Measurements from ENCODE around the gene SNRNP70.

SNRNP70 gene

DNA sequence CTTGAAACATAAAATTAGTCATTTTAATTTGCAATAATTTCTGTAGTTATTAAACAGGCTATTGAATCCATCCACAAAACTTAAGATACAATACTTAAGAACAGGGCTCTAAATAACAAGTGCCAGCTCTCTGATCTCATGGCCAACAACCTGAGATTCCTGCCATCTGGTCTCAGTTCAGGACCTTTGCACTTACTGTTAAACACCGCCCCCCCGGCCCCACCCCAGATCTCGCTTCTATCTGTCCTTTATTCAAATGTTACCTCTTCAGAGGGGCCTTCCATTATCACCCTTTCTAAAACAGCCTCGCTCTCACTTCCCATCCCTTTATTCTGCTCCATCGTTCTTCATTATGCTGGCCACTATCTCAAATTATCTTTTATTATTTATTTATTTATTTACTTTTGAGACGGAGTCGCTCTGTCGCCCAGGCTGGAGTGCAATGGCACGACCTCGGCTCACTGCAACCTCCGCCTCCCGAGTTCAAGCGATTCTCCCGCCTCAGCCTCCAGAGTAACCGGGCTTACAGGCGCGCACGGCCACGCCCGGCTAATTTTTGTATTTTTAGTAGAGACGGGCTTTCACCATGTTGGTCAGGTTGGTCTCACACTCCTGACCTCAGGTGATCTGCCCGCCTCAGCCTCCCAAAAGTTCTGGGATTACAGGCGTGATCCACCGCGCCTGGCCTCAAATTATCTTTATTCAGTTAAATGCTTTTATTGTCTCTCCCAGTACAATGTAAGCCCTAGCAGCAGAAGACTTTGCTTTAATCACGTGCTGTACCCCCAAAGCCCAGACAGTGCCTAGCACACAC lies 838 bp upstream of the SNRNP70 start:
- TF ChIP-seq, protein P1, sequence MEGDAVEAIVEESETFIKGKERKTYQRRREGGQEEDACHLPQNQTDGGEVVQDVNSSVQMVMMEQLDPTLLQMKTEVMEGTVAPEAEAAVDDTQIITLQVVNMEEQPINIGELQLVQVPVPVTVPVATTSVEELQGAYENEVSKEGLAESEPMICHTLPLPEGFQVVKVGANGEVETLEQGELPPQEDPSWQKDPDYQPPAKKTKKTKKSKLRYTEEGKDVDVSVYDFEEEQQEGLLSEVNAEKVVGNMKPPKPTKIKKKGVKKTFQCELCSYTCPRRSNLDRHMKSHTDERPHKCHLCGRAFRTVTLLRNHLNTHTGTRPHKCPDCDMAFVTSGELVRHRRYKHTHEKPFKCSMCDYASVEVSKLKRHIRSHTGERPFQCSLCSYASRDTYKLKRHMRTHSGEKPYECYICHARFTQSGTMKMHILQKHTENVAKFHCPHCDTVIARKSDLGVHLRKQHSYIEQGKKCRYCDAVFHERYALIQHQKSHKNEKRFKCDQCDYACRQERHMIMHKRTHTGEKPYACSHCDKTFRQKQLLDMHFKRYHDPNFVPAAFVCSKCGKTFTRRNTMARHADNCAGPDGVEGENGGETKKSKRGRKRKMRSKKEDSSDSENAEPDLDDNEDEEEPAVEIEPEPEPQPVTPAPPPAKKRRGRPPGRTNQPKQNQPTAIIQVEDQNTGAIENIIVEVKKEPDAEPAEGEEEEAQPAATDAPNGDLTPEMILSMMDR (IDR thresholded peaks at IDR 0.05; ENCODE audit: control extremely low read depth, extremely low read depth, low read depth, missing control alignments) = no peak
- ChIA-PET CTCF (no interaction called here), POLR2A (no interaction called here)
- DNase-seq (ENCODE audit: extremely low spot score) = no peak

DNA sequence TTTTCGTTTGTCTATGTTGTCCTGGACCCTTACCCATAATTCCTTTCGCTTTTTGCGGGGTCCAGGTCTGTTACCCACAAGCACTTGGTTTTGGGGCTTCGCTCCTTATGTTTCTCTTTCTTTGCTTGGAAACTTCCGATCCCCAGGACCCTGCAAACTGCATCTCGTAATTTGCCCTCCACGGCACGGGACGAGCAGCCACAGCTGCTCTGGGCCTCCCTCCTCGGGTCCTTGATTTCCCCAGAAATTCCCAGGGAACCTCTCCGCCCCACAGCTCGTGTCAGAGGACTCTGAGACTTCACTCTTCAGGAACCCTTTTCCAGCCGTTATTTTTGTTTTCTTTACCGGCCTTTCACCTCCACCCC lies 599 bp downstream of the SNRNP70 start:
- no peak for DNase-seq (ENCODE audit: extremely low spot score)
- POLR2A ChIA-PET = no interaction called here
- TF ChIP-seq, protein P1 (IDR thresholded peaks at IDR 0.05; ENCODE audit: control extremely low read depth, extremely low read depth, low read depth, missing control alignments) = no peak
- CTCF ChIA-PET = interaction anchor here (3.9 kb wide), 1 partner anchor 12 kb away, joined by 30 read pairs; no protein-coding TSS in a partner anchor

DNA sequence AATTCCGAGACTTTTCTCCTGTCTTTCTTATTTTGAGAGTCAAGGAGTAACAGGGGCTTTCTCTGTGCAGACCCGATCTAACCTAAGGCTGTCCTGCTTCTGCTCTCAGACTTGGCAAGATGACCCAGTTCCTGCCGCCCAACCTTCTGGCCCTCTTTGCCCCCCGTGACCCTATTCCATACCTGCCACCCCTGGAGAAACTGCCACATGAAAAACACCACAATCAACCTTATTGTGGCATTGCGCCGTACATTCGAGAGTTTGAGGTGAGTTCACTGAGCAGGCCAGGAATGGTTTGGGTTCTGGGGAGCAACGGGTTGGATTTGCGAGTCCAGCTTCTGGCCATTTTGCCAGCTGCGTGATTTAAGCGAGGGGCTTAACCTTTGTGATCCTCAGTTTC lies 1.0 kb downstream of the SNRNP70 start:
- CTCF ChIA-PET = interaction anchor here (1.0 to 3.9 kb wide), 3 partner anchors 11 to 59 kb away, joined by 3 to 30 read pairs (median 3); no protein-coding TSS in a partner anchor
- POLR2A ChIA-PET = no interaction called here
- TF ChIP-seq, protein P1 (IDR thresholded peaks at IDR 0.05; ENCODE audit: control extremely low read depth, extremely low read depth, low read depth, missing control alignments) = no peak
- no peak for DNase-seq (ENCODE audit: extremely low spot score)

DNA sequence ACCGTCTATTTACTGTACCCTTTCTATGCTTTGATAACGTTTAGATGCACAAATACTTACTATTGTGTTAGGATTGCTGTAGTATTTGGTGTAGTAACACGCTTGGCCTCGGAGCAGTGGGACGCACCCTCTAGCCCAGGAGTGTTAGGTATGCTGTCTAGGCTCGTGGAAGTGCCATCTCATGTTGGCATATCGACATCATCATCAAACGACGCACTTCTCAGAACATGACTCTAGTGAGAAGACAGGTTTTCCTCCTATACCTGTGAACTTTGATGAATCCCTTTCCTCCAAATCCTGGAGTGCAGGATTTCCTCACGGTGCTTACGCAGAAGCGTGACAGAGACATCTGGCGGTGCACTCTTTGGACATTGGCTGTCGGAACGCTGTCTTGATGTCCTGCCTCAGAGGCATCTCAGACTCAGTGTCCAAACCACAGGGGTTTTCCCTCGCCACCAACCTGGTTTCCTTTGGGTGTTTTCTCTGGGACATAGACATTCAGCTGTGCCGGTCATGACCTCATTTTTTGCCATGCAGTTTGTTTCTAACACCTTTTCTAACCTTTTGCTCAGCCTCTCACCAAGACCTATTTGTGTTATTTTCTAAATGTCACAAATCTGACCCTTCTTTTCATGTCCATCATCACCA lies 6.3 kb downstream of the SNRNP70 start:
- DNase-seq (ENCODE audit: extremely low spot score) = no peak
- TF ChIP-seq, protein P1 (IDR thresholded peaks at IDR 0.05; ENCODE audit: control extremely low read depth, extremely low read depth, low read depth, missing control alignments) = no peak
- ChIA-PET CTCF (no interaction called here), POLR2A (interaction anchor here (0.7 kb wide), 1 partner anchor 21 kb away, joined by 4 read pairs; no protein-coding TSS in a partner anchor)

DNA sequence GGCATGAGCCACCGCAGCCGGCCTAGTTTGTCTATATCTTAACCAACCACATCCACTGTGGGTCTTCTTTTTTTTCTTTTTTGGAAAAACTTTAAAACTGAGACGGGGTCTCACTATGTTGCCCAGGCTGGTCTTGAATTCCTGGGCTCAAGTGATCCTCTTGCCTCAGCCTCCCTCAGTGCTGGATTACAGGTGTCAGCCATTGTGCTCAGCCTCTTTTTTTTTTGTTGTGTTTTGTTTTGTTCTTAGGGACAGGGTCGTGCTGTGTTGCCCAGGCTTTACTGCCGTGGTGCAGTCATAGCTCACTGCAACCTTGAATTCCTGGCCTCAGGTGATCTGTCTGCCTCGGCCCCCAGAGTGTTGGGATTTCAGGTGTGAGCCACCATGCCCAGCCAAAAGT lies 7.4 kb downstream of the SNRNP70 start:
- POLR2A ChIA-PET = no interaction called here

More for the DNA sequence above, 7.4 kb downstream of the SNRNP70 start:
- DNase-seq (ENCODE audit: extremely low spot score) = no peak
- TF ChIP-seq, protein P1 (IDR thresholded peaks at IDR 0.05; ENCODE audit: control extremely low read depth, extremely low read depth, low read depth, missing control alignments) = no peak
- CTCF ChIA-PET = interaction anchor here (0.8 kb wide), 1 partner anchor 93 kb away, joined by 3 read pairs; no protein-coding TSS in a partner anchor
